HTERT RPE-1 (cell line): ENCODE measurements around the gene YWHAB.
"Not testable (repeated sequence)": the region's sequence is repeated elsewhere in the genome, so short reads cannot be mapped to it uniquely, and the experiment has no call there.

ENCODE experiments used
- in situ Hi-C: fragments of 300-500 bp; cut with MboI; formaldehyde crosslinking; loops from 4 replicates; pipeline ENCODE4 v1.14.3; 2020; ENCODE audit warnings: low sequenced_read_pairs

Gene YWHAB

GRCh38 chr20:44866703-44867335, 18.7 kb upstream of the YWHAB start:
- in situ Hi-C loops, result no loop called here

GRCh38 chr20:44869471-44869870, 16.0 kb upstream of the YWHAB start:
- in situ Hi-C loops, result no loop called here

GRCh38 chr20:44882360-44882759, 3.1 kb upstream of the YWHAB start:
- in situ Hi-C loops, result not testable (repeated sequence)

DNA sequence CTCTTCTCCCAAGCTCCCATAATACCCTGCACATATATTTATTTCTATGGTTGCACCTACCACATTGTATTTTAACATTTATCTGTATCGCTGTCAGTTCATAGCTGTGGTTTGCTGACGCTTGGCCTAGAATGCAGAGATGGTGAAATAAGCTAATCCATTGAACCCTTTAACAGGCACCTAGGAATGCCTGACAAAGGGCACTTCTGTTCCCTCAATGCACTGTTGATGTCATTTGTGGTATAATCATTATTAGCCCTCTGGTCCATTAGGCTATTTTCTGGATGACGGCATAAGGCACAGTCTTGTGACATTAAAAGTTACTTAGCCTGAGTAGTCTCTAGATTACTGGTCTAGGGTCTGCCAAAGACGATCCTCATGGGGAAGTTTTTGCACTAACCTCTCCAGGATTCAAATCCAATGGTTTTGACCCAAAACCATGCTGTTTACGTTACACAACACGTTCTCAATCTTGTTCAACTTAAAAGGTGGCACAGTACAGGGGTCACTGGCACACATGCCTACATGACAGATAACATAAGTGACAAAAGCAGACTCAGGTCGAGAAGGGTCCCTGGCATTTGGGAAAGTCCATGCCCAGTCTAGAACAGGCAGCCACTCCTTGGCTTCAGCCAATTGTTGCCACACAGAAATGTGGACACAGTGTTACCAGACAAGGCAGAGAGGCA, 2.1 kb upstream of the YWHAB start:
- in situ Hi-C loops, result no loop called here

DNA sequence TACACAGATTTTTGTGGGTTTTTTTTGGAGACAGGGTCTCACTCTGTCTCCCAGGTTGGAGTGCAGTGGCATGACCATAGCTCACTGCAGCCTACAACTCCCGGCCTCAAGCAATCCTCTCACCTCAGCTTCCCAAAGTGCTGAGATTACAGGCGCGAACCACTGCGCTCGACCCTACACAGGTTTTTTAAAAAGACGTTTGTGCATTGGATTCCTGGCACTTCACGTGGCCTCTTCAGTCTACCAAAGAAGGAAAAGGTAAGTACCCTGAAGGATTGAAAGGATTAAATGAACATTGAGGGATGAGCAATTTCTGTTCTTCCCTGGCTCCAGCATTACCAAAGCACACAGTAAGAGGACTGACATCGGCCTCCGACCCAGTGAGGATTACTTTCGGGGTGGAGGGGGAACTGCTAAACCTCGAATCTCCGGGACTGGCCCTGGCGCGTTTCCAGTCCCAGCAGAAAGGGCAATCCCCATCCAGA, 556 bp upstream of the YWHAB start:
- in situ Hi-C loops, result no loop called here

- in situ Hi-C loops, result no loop called here
Measured at GRCh38 chr20:44886266-44886651, 754 bp downstream of the YWHAB start.

DNA sequence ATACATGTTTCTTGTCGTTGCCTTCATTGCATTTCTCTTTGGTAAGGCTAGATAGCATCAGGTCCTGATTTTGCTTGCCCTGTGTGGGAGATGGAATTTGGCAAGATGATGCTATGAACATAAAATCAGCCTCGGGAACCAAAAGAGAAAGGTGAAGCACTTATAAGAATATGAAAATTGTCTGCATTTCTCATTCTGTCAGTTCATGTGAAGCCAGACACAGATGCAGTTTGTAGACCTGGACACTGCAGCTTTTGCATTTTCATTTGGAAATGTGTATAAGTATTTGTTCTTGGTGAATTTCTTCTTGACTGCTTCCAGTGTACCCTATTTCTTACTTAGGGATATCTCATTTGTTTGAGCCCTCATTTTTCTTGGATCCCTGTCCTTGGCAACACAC, 1.3 kb downstream of the YWHAB start:
- in situ Hi-C loops, result no loop called here

GRCh38 chr20:44887466-44887865, 2.0 kb downstream of the YWHAB start:
- in situ Hi-C loops, result no loop called here

DNA sequence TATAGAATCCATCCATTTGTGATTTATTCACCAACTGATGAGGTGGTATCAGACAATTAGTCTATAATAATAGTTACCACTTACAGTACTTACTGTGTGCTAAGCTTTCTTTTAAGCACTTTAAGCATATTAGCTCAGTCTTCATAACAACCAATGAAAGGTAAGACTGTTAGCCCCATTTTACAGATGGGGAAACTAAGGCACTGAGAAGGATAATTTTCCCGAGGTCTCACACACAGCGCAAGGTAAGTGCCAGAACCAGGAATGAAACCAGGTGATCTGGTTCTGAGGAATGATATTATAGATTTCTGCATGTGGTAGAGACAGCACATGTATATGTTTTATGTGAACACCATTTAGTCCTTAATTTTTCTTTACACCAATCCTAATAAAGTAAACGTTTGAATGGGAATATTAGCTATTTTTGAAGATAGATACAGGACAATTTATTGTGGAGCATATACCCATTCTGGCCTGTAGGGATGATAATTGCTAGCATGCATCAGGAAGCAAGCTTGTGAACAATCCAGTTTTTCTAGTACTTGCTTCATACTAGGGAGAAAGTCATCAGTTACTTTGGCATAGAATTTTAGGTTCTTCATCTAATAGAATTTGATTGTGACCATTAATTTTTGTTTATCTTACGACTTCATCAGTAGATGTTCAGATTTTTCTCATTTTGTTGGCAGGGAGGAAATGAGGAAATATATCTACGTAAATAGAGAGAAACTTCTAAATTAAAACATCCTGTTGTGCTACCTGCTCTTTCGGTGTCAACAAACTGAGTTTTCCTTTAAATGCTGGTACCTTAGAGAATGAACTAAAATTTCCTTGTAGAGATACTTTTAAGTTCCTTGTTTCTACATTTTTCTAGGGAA, 3.0 kb downstream of the YWHAB start:
- in situ Hi-C loops, result no loop called here

- in situ Hi-C loops, result no loop called here
Measured at GRCh38 chr20:44891826-44892225, 6.3 kb downstream of the YWHAB start.

GRCh38 chr20:44894959-44895358, 9.5 kb downstream of the YWHAB start:
- in situ Hi-C loops, result no loop called here

DNA sequence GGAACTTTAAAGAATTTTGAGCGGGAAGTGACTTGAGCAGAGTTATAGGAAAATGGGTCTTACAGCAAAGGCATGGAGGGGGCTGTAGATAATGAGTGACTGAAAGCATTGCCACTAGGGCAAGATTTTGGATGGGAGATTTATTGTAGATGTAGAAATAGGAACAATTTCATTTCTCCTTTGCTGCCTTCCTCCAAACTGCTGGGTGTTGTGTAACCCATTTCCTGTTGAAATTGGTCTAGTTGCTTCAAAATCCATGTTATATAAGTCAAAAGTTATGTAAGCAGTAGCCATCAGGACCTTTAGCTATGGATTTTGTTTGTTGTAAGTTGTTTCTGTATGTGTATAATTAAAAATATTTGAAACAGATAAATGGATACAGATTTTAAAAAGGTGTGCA, 11.1 kb downstream of the YWHAB start:
- in situ Hi-C loops, result no loop called here

GRCh38 chr20:44897133-44897532, 11.6 kb downstream of the YWHAB start:
- in situ Hi-C loops, result no loop called here

DNA sequence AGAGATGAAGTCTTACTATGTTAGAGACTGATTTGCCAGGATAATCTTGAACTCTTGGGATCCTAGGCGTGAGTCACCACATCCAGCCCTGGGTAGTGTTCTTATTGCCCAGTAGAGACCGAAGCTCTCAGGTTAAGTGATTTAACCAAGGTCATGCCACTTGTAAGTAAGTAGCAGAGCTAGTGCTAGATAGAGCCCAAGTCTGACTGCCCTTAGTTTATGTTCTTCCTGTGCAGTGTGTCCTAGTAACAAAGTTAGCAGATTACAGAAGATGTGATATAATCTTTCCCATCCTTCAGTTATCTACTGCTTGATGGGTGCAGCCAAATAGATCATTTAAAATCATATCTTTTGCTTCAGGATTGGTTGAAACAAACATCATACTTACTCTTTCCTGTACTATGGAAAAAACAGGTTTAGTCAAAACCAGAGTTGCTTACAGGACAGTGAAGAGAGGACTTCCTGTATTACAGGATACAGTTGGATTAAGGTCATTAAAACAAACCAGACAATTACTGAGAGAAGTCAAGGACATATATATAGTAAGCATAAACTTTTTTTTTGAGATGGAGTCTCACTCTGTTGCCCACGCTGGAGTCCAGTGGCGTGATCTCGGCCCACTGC, 14.8 kb downstream of the YWHAB start:
- in situ Hi-C loops, result no loop called here

GRCh38 chr20:44901974-44902373, 16.5 kb downstream of the YWHAB start:
- in situ Hi-C loops, result no loop called here

GRCh38 chr20:44904377-44904776, 18.9 kb downstream of the YWHAB start:
- in situ Hi-C loops, result no loop called here

GRCh38 chr20:44908987-44909871, 23.7 kb downstream of the YWHAB start:
- in situ Hi-C loops, result no loop called here

DNA sequence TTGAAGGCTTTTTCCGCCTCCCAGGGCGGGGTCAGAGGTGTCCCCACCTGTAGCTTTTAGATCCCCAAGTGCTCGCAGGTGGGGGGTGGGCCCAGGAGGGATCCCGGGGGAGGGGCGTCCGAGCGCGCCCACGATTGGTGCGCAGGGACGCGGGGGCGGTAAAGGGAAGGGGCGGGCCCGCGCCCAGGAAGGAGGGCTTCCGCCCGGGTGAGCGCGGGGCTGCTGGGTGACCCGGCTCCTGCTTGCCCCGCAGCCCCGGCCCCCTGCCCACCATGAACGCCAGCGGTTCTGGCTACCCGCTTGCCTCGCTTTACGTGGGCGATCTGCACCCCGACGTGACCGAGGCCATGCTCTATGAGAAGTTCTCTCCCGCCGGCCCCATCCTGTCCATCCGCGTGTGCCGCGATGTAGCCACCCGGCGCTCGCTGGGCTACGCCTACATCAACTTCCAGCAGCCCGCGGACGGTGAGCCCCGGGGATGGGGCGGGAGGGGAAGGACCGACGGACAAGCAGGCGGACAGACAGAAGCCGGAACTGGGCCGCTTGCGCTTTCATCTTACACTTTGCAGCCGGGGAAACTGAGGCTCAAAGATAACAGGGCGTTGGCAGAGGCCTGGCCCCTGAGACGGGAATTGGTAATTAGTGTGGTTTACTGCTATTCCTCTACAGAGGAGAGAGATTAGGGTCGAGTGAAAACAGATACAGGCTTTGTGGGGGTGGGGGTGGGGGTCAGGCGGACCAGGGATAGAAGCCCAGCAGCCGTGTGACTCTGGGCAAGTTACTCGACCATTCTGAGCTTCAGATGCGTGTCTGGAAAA, 24.6 kb downstream of the YWHAB start, which contains the start of gene PABPC1L:
PABPC1L (plus strand) TSS at position 189 of the 818 bp plus-strand sequence; CDS start at position 273, 84 bp downstream.
- in situ Hi-C loops, result no loop called here

DNA sequence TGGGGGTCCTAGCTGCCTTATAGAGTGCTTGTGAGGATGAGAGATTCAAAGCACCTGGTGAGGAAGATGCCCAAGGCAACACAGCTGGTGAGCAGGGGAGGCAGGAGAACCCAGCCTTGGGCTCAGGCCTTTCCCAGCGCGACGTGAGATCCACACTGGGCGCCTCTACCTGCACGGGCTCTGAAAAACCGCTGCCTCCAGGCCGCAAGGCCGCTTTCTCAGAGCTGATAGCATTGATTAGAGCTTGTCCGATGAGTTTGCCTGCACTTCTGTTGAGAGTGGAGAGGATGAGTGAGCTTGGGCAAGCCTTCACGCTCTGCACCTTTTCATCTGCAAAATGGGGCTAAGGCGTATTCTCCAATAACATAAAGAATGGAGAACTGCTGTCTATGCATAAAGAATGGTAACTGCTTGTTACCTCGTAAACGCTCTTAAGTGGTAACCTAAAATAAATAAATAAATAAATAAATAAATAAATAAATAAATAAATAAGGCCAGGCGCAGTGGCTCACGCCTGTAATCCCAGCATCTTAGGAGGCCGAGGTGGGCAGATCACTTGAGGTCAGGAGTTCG, 25.3 kb downstream of the YWHAB start:
- in situ Hi-C loops, result no loop called here
